T-cell (primary cell): ENCODE results near the gene JAKMIP3. TPM values are rescaled to one million over a fixed set of nuclear protein-coding genes. Genes with fewer than 3 reads are reported as not detected.

ENCODE experiments used
- ATAC-seq, 4 experiments: fragments of 200-7000 bp in 3 of 4; fragments of 150-1000 bp in 1 of 4; cut with Tn5 transposase; replicated peaks in 1 of 4; 1 replicate in 3 of 4; 2 replicates in 1 of 4; pipeline ENCODE4 v1.10.0; 2021; ENCODE audit warnings: moderate library complexity in 3 of 4, mild to moderate bottlenecking in 2 of 4, moderate number of reproducible peaks in 1 of 4
- CTCF ChIA-PET, 2 donors: fragments of 300-600 bp; sonication (Branson Sonifier 250); formaldehyde crosslinking; loops; one replicate each; lab custom pipeline; 2022; ENCODE audit warnings: antibody characterized with exemption in 2 of 2; lab: Charles Lee
- POLR2A ChIA-PET, 2 donors: fragments of 300-600 bp; sonication (Branson Sonifier 250); formaldehyde crosslinking; loops; one replicate each; lab custom pipeline; 2022; ENCODE audit warnings: antibody characterized with exemption in 2 of 2; lab: Charles Lee
- DNase-seq, 35 experiments: peaks; one replicate each; pipeline versions ENCODE4 v3.0.0 to v3.0.0-alpha.2; 2013 to 2023
- H3K27ac ChIP-seq: one replicate; pipeline ENCODE4 v1.5.1; 2013; ENCODE audit warnings: low read length
- H3K27me3 ChIP-seq, 2 experiments: replicated peaks in 1 of 2; 1 replicate in 1 of 2; 2 replicates in 1 of 2; pipeline versions ENCODE4 v1.6.1 to v1.7.0; 2013; ENCODE audit warnings: low read length in 1 of 2, mixed read lengths in 1 of 2; ENCODE audit not compliant: control insufficient read depth in 2 of 2, insufficient read depth in 2 of 2; ENCODE audit errors: extremely low read depth in 1 of 2
- H3K36me3 ChIP-seq, 2 donors: 1 replicate in 1 of 2; 2 replicates in 1 of 2; pipeline versions ENCODE4 v1.6.1 to v1.7.0; 2013; ENCODE audit warnings: low read length in 1 of 2; ENCODE audit not compliant: control insufficient read depth in 2 of 2, insufficient read depth in 1 of 2; ENCODE audit errors: extremely low read depth in 1 of 2
- H3K4me1 ChIP-seq, 2 experiments: 1 replicate in 1 of 2; 2 replicates in 1 of 2; pipeline versions ENCODE4 v1.6.1 to v1.7.0; 2013; ENCODE audit warnings: low read length in 2 of 2, mixed read lengths in 1 of 2; ENCODE audit not compliant: insufficient read depth in 2 of 2, control insufficient read depth in 1 of 2; ENCODE audit errors: extremely low read depth in 1 of 2
- H3K4me3 ChIP-seq, 2 donors: 1 replicate in 1 of 2; 2 replicates in 1 of 2; pipeline versions ENCODE4 v1.5.1 to v1.7.0; 2013; ENCODE audit warnings: mild to moderate bottlenecking in 2 of 2, low read length in 1 of 2, moderate library complexity in 1 of 2; ENCODE audit not compliant: control insufficient read depth in 1 of 2; ENCODE audit errors: extremely low read depth in 1 of 2
- H3K9me3 ChIP-seq: 2 replicates; pipeline ENCODE4 v1.7.0; 2013
- H3K27ac Mint-ChIP-seq, 2 donors: one replicate each; pipeline ENCODE4 v1.8.0; 2020 to 2021; ENCODE audit warnings: mild to moderate bottlenecking in 2 of 2, mixed read lengths in 2 of 2
- H3K27me3 Mint-ChIP-seq, 2 donors: one replicate each; pipeline ENCODE4 v1.8.0; 2021 to 2022; ENCODE audit warnings: mixed read lengths in 2 of 2
- H3K36me3 Mint-ChIP-seq: one replicate; pipeline ENCODE4 v1.8.0; 2021; ENCODE audit warnings: mixed read lengths
- H3K4me1 Mint-ChIP-seq, 3 donors: one replicate each; pipeline ENCODE4 v1.8.0; 2020 to 2022; ENCODE audit warnings: mixed read lengths in 3 of 3, mild to moderate bottlenecking in 1 of 3
- H3K4me3 Mint-ChIP-seq, 3 donors: one replicate each; pipeline ENCODE4 v1.8.0; 2020 to 2022; ENCODE audit warnings: mild to moderate bottlenecking in 3 of 3, mixed read lengths in 3 of 3, moderate library complexity in 3 of 3
- H3K9me3 Mint-ChIP-seq, 3 donors: one replicate each; pipeline ENCODE4 v1.8.0; 2020 to 2022; ENCODE audit warnings: mixed read lengths in 3 of 3
- WGBS: methylation state at CpG from one replicate; pipeline ENCODE4 v1.1.5; 2013; ENCODE audit warnings: missing lambda C conversion rate; ENCODE audit not compliant: insufficient coverage; 5-methylcytosine and 5-hydroxymethylcytosine counted together
- total RNA-seq, 35 experiments: library from RNA in 6 of 35; stranded (reverse) in 6 of 35; fragments of 120-200 nt in 1 of 35; gene quantifications; one replicate each; pipeline versions ENCODE4 v1.2.1 to v1.2.4 and lab custom pipeline; 2013 to 2026

JAKMIP3 gene
- total RNA-seq, result under 1 TPM; 0.32 to 0.98 (median 0.50) TPM
- 0.18 TPM for total RNA-seq (2013)
- total RNA-seq (lab: John Stamatoyannopoulos, UW), result 0.11 to 4.4 (median 1.5) reads per million in 29 experiments

- Mint-ChIP-seq H3K27ac (no peak within 1 kb of the TSS), H3K36me3 (no peaks in the 10 kb centered on the region), H3K27me3 (peaks cover 6 to 13% of the 10 kb centered on the region in 2 donors), H3K4me1 (peaks cover 10 to 14% (median 10%) of the 10 kb centered on the region in 3 donors), H3K4me3 (peak within 1 kb of the TSS; percentile 61 to 79 (median 73)), H3K9me3 (no peaks in the 10 kb centered on the region)
- DNase-seq (no peak), ATAC-seq (no peak)
- Histone ChIP-seq H3K4me1 (peaks cover 0 to 5% of the 10 kb centered on the region in 2 experiments), H3K27ac (no peak within 1 kb of the TSS), H3K4me3 (peak within 1 kb of the TSS in 1 of 2 donors; percentile 19), H3K27me3 (peaks cover 0 to 29% of the 10 kb centered on the region in 2 experiments), H3K36me3 (no peaks in the 10 kb centered on the region), H3K9me3 (no peaks in the 10 kb centered on the region)
- 26% methylated on average over 35 of the region's 35 CpGs for WGBS
- POLR2A ChIA-PET, result no interaction called here
- CTCF ChIA-PET, result no interaction called here
These were observed at the start of gene JAKMIP3 for GRCh38 chr10:132065491-132066105. JAKMIP3 (plus strand) TSS chr10:132065946; CDS start chr10:132104809, 38,863 bp downstream.

- CTCF ChIA-PET, result no interaction called here
These were observed 49.2 kb upstream of the JAKMIP3 start for GRCh38 chr10:132016514-132016913.

GRCh38 chr10:132018446-132018845 lies 47.3 kb upstream of the JAKMIP3 start:
- Mint-ChIP-seq H3K27me3 (peaks cover 5% of the 10 kb centered on the region in 2 donors), H3K27ac (no peak overlapping the region), H3K4me3 (no peak overlapping the region), H3K36me3 (no peaks in the 10 kb centered on the region), H3K9me3 (no peaks in the 10 kb centered on the region), H3K4me1 (peaks cover 5 to 7% (median 6%) of the 10 kb centered on the region in 3 donors)
- Histone ChIP-seq H3K4me1 (peaks cover 0 to 7% of the 10 kb centered on the region in 2 experiments), H3K9me3 (no peaks in the 10 kb centered on the region), H3K27ac (no peak overlapping the region), H3K4me3 (no peak overlapping the region), H3K27me3 (peaks cover 0 to 9% of the 10 kb centered on the region in 2 experiments), H3K36me3 (no peaks in the 10 kb centered on the region)
- ChIA-PET POLR2A (no interaction called here), CTCF (interaction anchor here (0.6 to 0.9 kb wide), 2 partner anchors 133 to 444 kb away, joined by 3 to 4 read pairs; no protein-coding TSS in a partner anchor)
- DNase-seq (no peak), ATAC-seq (no peak)
- WGBS, result 40% methylated on average over 1 of the region's 5 CpGs

More at GRCh38 chr10:132016514-132016913, 49.2 kb upstream of the JAKMIP3 start:
- no peaks in the 10 kb centered on the region for H3K36me3 ChIP-seq
- Mint-ChIP-seq H3K27me3 (no peaks in the 10 kb centered on the region), H3K4me3 (no peak overlapping the region), H3K9me3 (no peaks in the 10 kb centered on the region), H3K36me3 (no peaks in the 10 kb centered on the region), H3K4me1 (no peaks in the 10 kb centered on the region), H3K27ac (no peak overlapping the region)
- H3K9me3 ChIP-seq, result no peaks in the 10 kb centered on the region
- peaks cover 0 to 4% of the 10 kb centered on the region in 2 experiments for H3K27me3 ChIP-seq
- POLR2A ChIA-PET, result no interaction called here
- DNase-seq (no peak), ATAC-seq (no peak)
- H3K27ac ChIP-seq, result no peak overlapping the region
- 100% methylated on average over 1 of the region's 6 CpGs for WGBS
- H3K4me3 ChIP-seq, result no peak overlapping the region
- no peaks in the 10 kb centered on the region for H3K4me1 ChIP-seq

GRCh38 chr10:132019366-132019765 lies 46.4 kb upstream of the JAKMIP3 start:
- H3K4me1 ChIP-seq, result peaks cover 0 to 10% of the 10 kb centered on the region in 2 experiments
- DNase-seq, result no peak
- Mint-ChIP-seq H3K27ac (no peak overlapping the region), H3K27me3 (peaks cover 10% of the 10 kb centered on the region in 2 donors), H3K36me3 (no peaks in the 10 kb centered on the region), H3K9me3 (no peaks in the 10 kb centered on the region), H3K4me3 (no peak overlapping the region), H3K4me1 (peaks cover 7 to 8% (median 8%) of the 10 kb centered on the region in 3 donors)
- ChIA-PET CTCF (interaction anchor here in 1 of 2 donors (0.6 to 1.4 kb wide), 2 partner anchors 134 to 443 kb away, joined by 3 to 5 read pairs; no protein-coding TSS in a partner anchor), POLR2A (no interaction called here)
- H3K4me3 ChIP-seq, result no peak overlapping the region
- H3K36me3 ChIP-seq, result no peaks in the 10 kb centered on the region
- H3K9me3 ChIP-seq, result no peaks in the 10 kb centered on the region
- 87% methylated on average over 7 of the region's 7 CpGs for WGBS
- H3K27ac ChIP-seq, result no peak overlapping the region
- peaks cover 0 to 17% of the 10 kb centered on the region in 2 experiments for H3K27me3 ChIP-seq
- ATAC-seq, result no peak

GRCh38 chr10:132020456-132020855 lies 45.3 kb upstream of the JAKMIP3 start:
- Mint-ChIP-seq H3K27me3 (peaks cover 11 to 13% of the 10 kb centered on the region in 2 donors), H3K4me1 (peaks cover 7 to 8% (median 8%) of the 10 kb centered on the region in 3 donors), H3K27ac (no peak overlapping the region), H3K36me3 (no peaks in the 10 kb centered on the region), H3K4me3 (no peak overlapping the region), H3K9me3 (no peaks in the 10 kb centered on the region)
- Histone ChIP-seq H3K27ac (no peak overlapping the region), H3K4me3 (no peak overlapping the region), H3K27me3 (peaks cover 0 to 22% of the 10 kb centered on the region in 2 experiments), H3K36me3 (no peaks in the 10 kb centered on the region), H3K4me1 (peaks cover 0 to 10% of the 10 kb centered on the region in 2 experiments), H3K9me3 (no peaks in the 10 kb centered on the region)
- 72% methylated on average over 12 of the region's 13 CpGs for WGBS
- ChIA-PET CTCF (interaction anchor here (1.3 to 1.4 kb wide), 2 partner anchors 134 to 135 kb away, joined by 4 to 5 read pairs; no protein-coding TSS in a partner anchor), POLR2A (no interaction called here)
- no peak for ATAC-seq
- DNase-seq, result no peak

- H3K36me3 Mint-ChIP-seq, result no peaks in the 10 kb centered on the region
- H3K27me3 Mint-ChIP-seq, result peaks cover 11 to 13% of the 10 kb centered on the region in 2 donors
- Histone ChIP-seq H3K4me3 (no peak overlapping the region), H3K27me3 (peaks cover 0 to 27% of the 10 kb centered on the region in 2 experiments), H3K4me1 (peaks cover 0 to 10% of the 10 kb centered on the region in 2 experiments), H3K36me3 (no peaks in the 10 kb centered on the region), H3K9me3 (no peaks in the 10 kb centered on the region), H3K27ac (no peak overlapping the region)
- H3K27ac Mint-ChIP-seq, result no peak overlapping the region
- H3K4me1 Mint-ChIP-seq, result peaks cover 7 to 8% (median 8%) of the 10 kb centered on the region in 3 donors
- WGBS, result 95% methylated on average over 20 of the region's 24 CpGs
- ATAC-seq, result no peak
- POLR2A ChIA-PET, result no interaction called here
- CTCF ChIA-PET, result interaction anchor here (1.3 to 2.9 kb wide), 2 partner anchors 135 kb away, joined by 4 to 39 read pairs; no protein-coding TSS in a partner anchor
- no peaks in the 10 kb centered on the region for H3K9me3 Mint-ChIP-seq
- DNase-seq, result no peak
- no peak overlapping the region for H3K4me3 Mint-ChIP-seq
These were observed 44.7 kb upstream of the JAKMIP3 start for GRCh38 chr10:132021046-132021445.
